HG02840 (cell line): ENCODE results near the gene VSX1.

ENCODE experiments used
- ATAC-seq: cut with Tn5 transposase; IDR thresholded peaks from one replicate; pipeline ENCODE4 v1.9.1; 2021; ENCODE audit warnings: mild to moderate bottlenecking, moderate library complexity, moderate number of reproducible peaks; ENCODE audit not compliant: unreplicated experiment, low FRiP score

Gene VSX1

DNA sequence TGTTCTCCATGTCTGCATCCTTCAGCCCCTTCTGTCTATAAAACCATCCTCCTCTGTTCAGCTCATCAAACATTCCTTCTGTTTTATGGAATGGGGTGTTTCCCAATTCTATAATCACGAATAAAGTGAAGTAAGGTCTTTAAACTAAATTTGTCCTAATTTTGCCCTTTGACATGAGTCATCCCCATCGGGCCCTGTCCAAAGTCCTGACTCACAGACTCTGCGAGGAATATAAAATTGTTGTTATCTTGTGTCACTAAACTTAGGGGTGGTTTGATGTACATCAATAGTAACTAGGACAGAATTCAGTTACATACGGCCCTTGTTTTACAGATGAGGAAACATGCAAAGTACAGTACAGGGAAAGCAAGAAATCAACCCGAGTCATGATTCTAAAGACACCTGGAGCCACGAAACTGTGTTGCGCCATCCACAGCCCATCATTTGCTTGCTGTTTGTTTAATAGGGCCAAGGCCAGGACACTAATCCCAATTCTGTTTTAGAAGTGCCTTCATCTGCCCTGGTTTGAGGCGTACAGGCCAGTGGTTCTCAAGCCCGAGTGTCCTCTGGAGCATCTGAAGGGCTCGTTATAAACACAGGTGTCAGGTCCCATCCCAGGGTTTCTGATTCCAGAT is 26.8 kb downstream of the VSX1 start:
- ATAC-seq: no peak

DNA sequence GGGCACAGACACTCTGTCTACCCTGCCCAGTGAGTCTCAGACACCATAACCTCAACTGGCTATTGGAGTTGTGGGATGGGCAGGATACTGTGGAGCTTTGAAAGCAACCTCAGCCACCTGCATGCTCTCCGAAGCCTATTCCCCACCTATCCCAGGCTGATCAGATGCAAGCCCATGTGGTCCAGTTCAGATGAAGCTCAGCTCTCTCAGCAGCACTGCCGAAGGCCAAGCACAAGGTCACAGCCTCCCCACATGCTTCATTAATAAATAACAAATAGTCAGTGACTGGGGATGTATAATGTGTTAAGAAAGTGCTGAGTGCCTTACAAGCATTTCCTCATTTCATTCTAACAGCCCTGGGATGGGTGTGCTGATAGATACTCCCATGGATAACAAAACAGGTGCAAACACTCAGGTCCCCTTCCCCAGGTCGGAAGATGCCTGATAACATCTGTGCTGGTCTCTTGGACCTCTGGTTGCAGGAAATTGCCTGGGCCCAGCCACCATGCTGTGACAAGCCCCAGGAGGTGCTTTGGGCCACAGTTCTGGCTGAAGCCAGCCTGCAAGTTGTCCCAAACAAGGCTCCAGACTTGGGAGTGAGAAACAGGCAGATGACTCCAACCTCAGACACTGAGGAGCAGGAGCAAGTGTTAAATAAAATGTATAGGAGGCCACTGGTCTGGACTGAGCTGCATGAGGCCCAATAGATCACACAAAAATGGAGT is 27.7 kb downstream of the VSX1 start:
- ATAC-seq: no peak

DNA sequence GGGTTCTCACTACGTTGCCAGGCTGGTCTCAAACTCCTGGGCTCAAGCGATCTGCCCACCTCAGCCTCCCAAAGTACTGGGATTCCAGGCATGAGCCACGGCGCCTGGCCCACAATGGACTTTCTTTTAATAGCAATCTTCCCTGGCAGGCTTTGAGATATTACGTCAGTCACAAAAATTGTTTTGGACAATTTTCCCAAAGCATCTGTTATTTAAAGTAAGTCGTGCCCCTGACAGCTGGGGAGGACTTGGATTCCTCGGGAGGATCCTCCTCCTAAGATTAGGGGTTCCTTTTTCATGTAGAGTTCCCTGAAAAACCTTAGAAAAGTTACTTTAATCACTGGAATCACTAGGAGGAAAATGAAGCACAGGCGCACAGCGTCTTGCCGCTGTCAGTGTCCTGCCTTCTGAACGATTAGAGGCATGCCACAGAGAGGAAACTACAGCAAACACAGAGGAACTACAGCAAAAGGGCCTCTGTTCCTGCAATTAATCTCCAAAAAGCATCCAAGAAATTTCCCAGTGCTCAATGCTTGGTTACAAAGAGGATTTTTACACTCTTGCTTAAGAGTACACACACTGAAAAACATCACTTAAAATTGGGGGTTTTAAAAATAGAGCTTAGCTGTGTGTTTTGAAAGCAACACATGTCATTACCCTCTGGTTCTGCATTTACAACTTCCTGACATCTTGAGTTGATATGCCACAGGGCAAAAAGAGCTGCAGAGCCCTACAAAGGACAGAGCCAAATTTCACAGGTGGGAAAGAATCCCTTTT is 28.5 kb downstream of the VSX1 start:
- no peak for ATAC-seq

DNA sequence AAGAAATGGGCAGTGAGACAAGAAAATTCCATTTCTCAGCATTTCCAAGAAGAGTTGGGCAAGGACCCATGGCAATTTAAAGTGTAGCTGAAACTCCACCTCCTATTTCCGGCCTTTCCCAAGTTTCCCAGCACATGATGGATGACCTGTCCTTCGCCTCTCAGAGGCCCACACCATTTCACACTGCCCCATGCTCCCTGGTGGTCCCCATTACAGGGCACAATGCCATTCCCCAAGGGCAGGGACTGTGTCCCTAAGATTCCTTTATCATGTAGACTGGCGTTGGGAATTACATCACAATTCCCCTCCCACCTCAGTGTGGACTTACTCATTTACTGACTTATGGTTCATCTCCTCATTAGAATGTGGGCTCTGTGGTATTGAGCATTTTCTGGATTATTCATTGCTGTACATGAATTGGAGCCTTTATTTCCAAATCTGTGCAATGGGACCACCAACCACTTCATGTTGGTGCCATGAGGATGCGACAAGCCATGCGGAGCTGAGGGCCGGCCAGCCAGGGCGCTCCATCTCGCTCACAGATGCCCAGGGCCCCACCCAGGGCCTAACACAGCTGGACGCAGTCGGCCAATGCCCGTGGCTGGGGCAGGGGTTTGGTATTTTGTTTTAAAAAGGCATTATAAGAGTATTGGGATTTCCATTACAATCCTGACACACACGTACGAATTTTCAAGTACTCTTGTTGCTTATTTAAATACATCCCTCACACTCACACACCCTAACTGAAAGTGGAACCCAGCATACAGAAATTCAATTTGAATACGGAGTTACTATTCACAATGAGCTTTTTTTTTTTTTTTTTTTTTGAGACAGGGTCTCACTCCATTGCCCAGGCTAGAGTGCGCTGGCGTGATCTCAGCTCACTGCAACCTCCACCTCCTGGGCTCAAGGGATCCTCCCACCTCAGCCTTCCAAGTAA is 29.4 kb downstream of the VSX1 start:
- ATAC-seq: no peak

- no peak for ATAC-seq
Measured at GRCh38 chr20:25051386-25052155, 30.4 kb downstream of the VSX1 start.

DNA sequence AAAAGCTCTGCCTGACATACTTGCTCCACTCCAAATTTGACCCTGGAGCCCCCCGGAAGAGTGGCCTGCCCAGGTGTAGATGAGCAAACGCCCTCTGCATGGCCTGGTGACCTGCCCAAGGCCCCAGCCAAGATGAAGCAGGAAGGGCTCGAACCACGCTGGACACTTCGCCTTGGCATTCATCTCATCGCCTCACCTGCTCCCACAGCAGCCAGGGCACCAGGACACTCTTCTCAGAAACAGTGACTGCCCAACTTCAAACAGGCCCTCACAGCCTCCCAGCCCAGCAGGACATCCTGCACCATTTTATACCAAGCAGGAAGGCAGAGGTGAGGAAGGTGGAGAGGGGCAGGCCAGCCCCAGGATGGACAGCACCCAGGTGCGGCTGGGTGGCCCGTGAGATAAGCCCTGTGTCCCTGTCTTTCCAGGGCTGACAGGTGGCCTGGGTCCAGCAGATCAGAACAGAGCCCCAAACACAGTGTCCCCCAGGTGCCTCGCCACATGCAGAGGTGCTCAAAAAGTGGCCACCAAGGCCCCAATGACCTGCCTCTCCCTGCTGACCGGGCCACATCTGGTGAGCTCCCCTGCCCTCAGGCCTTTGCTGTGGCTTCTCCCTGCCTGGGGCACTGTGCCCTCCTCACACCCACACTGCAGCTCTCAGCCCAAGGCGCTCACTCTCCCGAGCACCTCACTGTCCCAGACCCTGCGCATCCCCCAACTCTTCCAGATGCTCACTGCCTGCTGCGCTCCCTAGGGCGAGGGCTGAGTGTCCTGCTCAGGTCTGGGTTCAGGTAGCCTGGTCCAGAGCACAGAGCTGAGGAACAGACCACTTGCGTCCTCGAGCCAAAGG is 31.2 kb downstream of the VSX1 start:
- no peak for ATAC-seq

- no peak for ATAC-seq
Measured at GRCh38 chr20:25050082-25050481, 31.9 kb downstream of the VSX1 start.

DNA sequence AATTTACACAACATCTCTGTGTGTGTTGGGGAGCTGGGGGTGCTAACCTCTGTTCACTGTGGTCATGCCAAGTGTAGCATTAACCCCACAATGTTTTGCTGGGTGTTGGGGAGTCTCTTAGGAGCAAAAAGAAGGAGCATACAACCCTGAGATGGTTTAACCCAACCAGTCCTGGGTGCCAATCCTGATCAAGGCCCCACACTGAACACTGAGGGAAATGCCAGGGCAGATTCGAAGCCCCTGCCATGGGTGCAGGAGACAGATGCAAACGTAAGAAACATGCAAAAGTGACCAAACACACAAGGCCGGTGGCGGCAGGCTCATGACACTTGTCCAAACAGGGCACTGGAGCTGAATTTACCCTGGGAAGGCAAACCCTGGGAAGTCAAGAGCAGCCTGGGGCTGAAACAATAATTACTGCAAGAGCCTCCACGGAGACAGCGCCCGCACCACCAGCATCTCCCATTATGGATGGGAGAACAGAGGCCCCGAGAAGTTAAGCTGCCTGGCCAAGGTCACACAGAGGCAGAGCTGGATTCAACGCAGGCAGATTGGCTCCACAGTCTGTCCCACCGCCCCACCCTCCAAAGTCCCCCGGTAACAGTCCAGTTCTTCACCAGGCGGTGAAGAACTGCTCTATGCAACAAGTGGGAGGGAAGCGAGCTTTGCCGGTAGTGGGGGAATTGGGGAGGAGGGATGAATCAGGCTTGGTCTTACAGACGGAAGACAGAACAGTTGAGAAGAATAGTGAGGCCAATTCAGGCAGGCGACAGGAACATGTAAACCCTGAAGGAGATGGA is 32.5 kb downstream of the VSX1 start:
- no peak for ATAC-seq

DNA sequence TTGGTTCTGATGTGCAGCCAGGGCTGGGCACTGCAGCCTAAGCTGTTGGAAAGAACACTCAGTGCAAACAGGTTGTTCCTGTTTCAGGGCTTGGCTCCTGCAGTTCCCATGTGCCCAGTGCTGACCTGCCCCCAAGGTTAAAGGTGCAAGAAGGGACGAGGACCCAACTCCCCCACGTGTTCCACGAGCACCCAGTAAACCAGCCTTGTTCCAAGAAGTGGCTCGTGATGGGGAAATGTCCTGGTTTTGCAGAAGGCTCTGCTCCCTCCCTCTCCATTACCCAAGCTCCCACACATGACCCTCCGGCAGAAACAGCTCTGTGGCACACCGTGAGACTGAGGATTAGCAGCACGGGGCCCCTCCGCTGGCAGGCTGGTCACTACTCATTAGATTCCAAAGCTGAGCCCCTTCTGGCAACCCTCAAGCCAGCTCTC is 33.4 kb downstream of the VSX1 start:
- no peak for ATAC-seq

GRCh38 chr20:25047766-25048165 is 34.2 kb downstream of the VSX1 start:
- ATAC-seq: no peak

- no peak for ATAC-seq
Measured at GRCh38 chr20:25046736-25047666, 34.9 kb downstream of the VSX1 start.

GRCh38 chr20:25046181-25046641 is 35.7 kb downstream of the VSX1 start:
- no peak for ATAC-seq

DNA sequence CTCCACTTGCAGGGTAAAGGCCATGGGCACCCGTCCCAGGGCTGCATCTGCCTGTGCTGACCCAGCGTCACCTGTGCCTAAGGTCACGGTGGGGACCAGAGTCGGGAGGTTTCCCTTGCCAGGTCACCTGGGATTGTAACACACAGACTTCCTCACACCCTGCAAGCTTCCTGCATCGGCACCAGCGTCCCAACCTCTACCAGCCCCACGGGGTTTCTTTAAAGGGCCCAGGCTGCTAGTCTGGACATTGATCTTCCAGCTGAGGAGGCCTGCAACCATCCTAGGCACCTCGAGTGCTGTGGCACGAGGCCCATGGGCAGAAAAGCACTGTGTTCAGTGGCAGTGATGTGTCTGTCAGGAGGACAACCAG is 36.6 kb downstream of the VSX1 start:
- no peak for ATAC-seq

- no peak for ATAC-seq
Measured at GRCh38 chr20:25044660-25045342, 37.1 kb downstream of the VSX1 start.

GRCh38 chr20:25044261-25044560 is 37.7 kb downstream of the VSX1 start:
- ATAC-seq: no peak

DNA sequence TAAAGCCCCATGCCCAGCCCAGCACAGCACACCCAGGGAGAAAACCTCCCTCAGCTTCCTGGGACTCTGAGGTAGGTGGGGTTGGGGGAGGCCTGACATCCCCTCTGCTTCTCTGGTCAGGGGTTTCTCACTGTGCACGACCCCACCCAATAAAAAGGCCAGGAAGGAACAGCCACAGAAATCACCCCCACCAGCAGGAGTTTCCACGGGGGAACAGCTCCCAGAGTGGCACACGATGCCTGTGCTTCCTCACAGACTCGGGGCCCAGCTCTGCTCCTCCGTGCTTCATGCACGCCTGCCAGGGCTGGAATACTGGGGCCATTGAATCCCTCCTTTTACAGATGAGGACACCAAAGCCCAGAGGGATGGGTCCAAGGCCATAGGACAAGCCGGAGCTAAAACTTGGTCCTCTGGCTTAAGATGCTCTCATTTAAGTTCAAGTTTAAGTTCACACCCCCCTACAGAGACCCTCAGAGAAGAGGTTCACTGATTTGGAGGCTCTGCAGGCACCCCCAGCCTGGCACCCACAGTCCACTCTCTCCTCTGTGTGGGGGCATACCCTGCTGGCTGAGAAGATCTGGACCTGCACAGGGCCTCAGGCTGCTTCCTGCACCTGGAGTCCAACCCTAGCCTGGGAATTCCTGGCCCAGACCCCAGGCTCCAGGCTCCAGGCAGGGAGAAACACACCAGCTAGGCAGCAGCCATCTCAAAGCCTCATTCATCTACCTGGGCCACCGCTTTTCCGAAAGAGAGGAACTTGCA is 38.3 kb downstream of the VSX1 start:
- no peak for ATAC-seq
